Measurements from ENCODE around the gene SMARCD1.
"Not testable (repeated sequence)": the region's sequence is repeated elsewhere in the genome, so short reads cannot be mapped to it uniquely, and the experiment has no call there.

DNA sequence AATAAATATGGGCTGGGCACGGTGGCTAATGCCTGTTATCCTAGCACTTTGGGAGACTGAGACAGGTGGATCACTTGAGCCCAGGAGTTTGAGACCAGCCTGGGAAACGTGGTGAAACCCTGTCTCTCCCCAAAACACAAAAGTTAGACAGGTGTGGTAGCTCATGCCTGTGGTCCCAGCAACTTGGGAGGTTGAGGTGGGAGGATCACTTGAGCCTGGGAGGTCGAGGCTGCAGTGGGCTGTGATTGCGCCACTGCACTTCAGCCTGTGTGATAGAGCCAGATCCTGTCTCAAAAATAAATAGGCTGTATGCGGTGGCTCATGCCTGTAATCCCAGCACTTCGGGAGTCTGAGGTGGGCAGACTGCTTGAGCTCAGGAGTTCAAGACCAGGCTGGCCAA lies 62.9 kb downstream of the SMARCD1 start:
- not testable (repeated sequence) for TF ChIP-seq CTCF (IDR thresholded peaks at IDR 0.05 in 8 of 11, conservative IDR thresholded peaks at IDR 0.05 in 3 of 11); POLR2A (IDR thresholded peaks at IDR 0.05)
